Ishikawa (cell line): ENCODE results near the gene PPM1L.

ENCODE experiments used
- CEBPB ChIP-seq: IDR thresholded peaks from 2 replicates; pipeline ENCODE4 v1.6.1; 2012
- CREB1 ChIP-seq: IDR thresholded peaks from 2 replicates; pipeline ENCODE4 v1.6.1; 2012; ENCODE audit warnings: low read depth
- EGR1 ChIP-seq: IDR thresholded peaks from 2 replicates; pipeline ENCODE4 v1.6.1; 2012
- EP300 ChIP-seq: IDR thresholded peaks from 2 replicates; pipeline ENCODE4 v1.6.1; 2012; ENCODE audit warnings: borderline replicate concordance
- FOXM1 ChIP-seq: IDR thresholded peaks from 2 replicates; pipeline ENCODE4 v1.6.1; 2012; ENCODE audit warnings: low read depth, borderline replicate concordance
- MAX ChIP-seq: IDR thresholded peaks from 2 replicates; pipeline ENCODE4 v1.6.1; 2012
- NFIC ChIP-seq: IDR thresholded peaks from 2 replicates; pipeline ENCODE4 v1.6.1; 2012
- RAD21 ChIP-seq: IDR thresholded peaks from 2 replicates; pipeline ENCODE4 v1.6.1; 2012; ENCODE audit warnings: low read depth
- REST ChIP-seq: IDR thresholded peaks from 2 replicates; pipeline ENCODE4 v1.6.1; 2012; ENCODE audit warnings: low read depth, mild to moderate bottlenecking
- TAF1 ChIP-seq: IDR thresholded peaks from 2 replicates; pipeline ENCODE4 v1.6.1; 2012; ENCODE audit warnings: low read depth, mild to moderate bottlenecking
- TCF12 ChIP-seq: IDR thresholded peaks from 2 replicates; pipeline ENCODE4 v1.6.1; 2012; ENCODE audit warnings: low read depth
- TEAD4 ChIP-seq: IDR thresholded peaks from 2 replicates; pipeline ENCODE4 v1.6.1; 2012
- USF1 ChIP-seq: IDR thresholded peaks from 2 replicates; pipeline ENCODE4 v1.6.1; 2012
- YY1 ChIP-seq: IDR thresholded peaks from 2 replicates; pipeline ENCODE4 v1.6.1; 2012; ENCODE audit warnings: low read depth
- ZBTB7A ChIP-seq: IDR thresholded peaks from 2 replicates; pipeline ENCODE4 v1.6.1; 2012; ENCODE audit warnings: low read depth

The PPM1L gene

GRCh38 chr3:161096771-161097367, 340.8 kb downstream of the PPM1L start:
- peak; percentile 60 for TF ChIP-seq RAD21
- TF ChIP-seq REST, result no peak

- TF ChIP-seq USF1, result peak; percentile 79
- no peak for TF ChIP-seq TCF12
- TF ChIP-seq TAF1, result no peak
- TF ChIP-seq YY1, result no peak
- TF ChIP-seq EGR1, result no peak
- no peak for TF ChIP-seq EP300
Observed at GRCh38 chr3:161100994-161101393, 345.0 kb downstream of the PPM1L start.

- no peak for TF ChIP-seq TAF1
- no peak for TF ChIP-seq MAX
- no peak for TF ChIP-seq EP300
- no peak for TF ChIP-seq REST
- TF ChIP-seq RAD21, result no peak
- TF ChIP-seq USF1, result no peak
- TF ChIP-seq YY1, result no peak
- no peak for TF ChIP-seq CEBPB
- TF ChIP-seq NFIC, result no peak
- TF ChIP-seq CREB1, result no peak
- no peak for TF ChIP-seq TEAD4
- TF ChIP-seq ZBTB7A, result no peak
- no peak for TF ChIP-seq EGR1
- TF ChIP-seq TCF12, result no peak
- no peak for TF ChIP-seq FOXM1
Observed at GRCh38 chr3:161101609-161102008, 345.6 kb downstream of the PPM1L start.

- TF ChIP-seq EGR1 (no peak), TAF1 (no peak), CREB1 (no peak), CEBPB (no peak), EP300 (no peak), TEAD4 (no peak), REST (no peak), TCF12 (no peak), NFIC (no peak), FOXM1 (no peak), YY1 (no peak), MAX (no peak), USF1 (no peak), RAD21 (no peak)
Observed at GRCh38 chr3:161103776-161104385, 347.9 kb downstream of the PPM1L start.
